Renal pelvis (tissue), 4 donors: Measurements from ENCODE around the gene MECP2. TPM values are rescaled to one million over a fixed set of nuclear protein-coding genes. Genes with fewer than 3 reads are reported as not detected.

Experiments used
- DNase-seq: peaks from one replicate; pipeline ENCODE4 v3.0.0-alpha.2; 2013
- polyA plus RNA-seq, 3 donors: library from polyadenylated mRNA; unstranded; fragments of 120-200 nt; gene quantifications; one replicate each; pipeline ENCODE4 v1.2.1, GENCODE V29; 2013; ENCODE audit not compliant: insufficient read length in 3 of 3

The MECP2 gene
- polyA plus RNA-seq, 3 donors: 30.7 to 38.5 (median 33.7) TPM

- no peak for DNase-seq
Measured at GRCh38 chrX:154072192-154072591, 25.3 kb downstream of the MECP2 start.

GRCh38 chrX:154068560-154068959 lies 29.0 kb downstream of the MECP2 start:
- DNase-seq: no peak

GRCh38 chrX:154064637-154065435 lies 32.7 kb downstream of the MECP2 start:
- DNase-seq: no peak

- DNase-seq: no peak
Measured at GRCh38 chrX:154063234-154063633, 34.3 kb downstream of the MECP2 start.

- no peak for DNase-seq
Measured at GRCh38 chrX:154061801-154062200, 35.7 kb downstream of the MECP2 start.

- DNase-seq: no peak
Measured at GRCh38 chrX:154059729-154060245, 37.7 kb downstream of the MECP2 start.

GRCh38 chrX:154059231-154059630 lies 38.3 kb downstream of the MECP2 start:
- DNase-seq: no peak

GRCh38 chrX:154058214-154058997 lies 39.1 kb downstream of the MECP2 start:
- no peak for DNase-seq

- DNase-seq: no peak
Measured at GRCh38 chrX:154057791-154058190, 39.7 kb downstream of the MECP2 start.

GRCh38 chrX:154056770-154057241 lies 40.7 kb downstream of the MECP2 start:
- DNase-seq: no peak

- DNase-seq: peak; percentile 57
Measured at GRCh38 chrX:154051201-154051810, 46.2 kb downstream of the MECP2 start.

GRCh38 chrX:154050113-154050495 lies 47.4 kb downstream of the MECP2 start:
- DNase-seq: no peak

GRCh38 chrX:154049209-154050112 lies 48.1 kb downstream of the MECP2 start:
- DNase-seq: no peak

GRCh38 chrX:154048398-154048797 lies 49.1 kb downstream of the MECP2 start:
- DNase-seq: no peak

- DNase-seq: no peak
Measured at GRCh38 chrX:154046940-154047610, 50.4 kb downstream of the MECP2 start.

- peak; percentile 42 for DNase-seq
Measured at GRCh38 chrX:154046031-154046781, 51.3 kb downstream of the MECP2 start.

- DNase-seq: no peak
Measured at GRCh38 chrX:154044091-154044490, 53.4 kb downstream of the MECP2 start.

GRCh38 chrX:154043003-154043763 lies 54.3 kb downstream of the MECP2 start:
- no peak for DNase-seq

GRCh38 chrX:154040863-154041262 lies 56.7 kb downstream of the MECP2 start:
- no peak for DNase-seq
